Panc1 (cell line): ENCODE results near the gene JOSD2. TPM values are rescaled to one million over a fixed set of nuclear protein-coding genes. Genes with fewer than 3 reads are reported as not detected.

Source experiments
- ATAC-seq: fragments of 200-7000 bp; cut with Tn5 transposase; 2 replicates; pipeline ENCODE4 v1.9.1; 2020; ENCODE audit warnings: mild to moderate bottlenecking, moderate library complexity
- BruUV-seq: library from RNA; stranded (reverse); fragments of 400-500 nt; replicated peaks from 2 replicates; lab custom pipeline; 2021; lab: Mats Ljungman, UMichigan
- CTCF ChIA-PET: fragments of 300-600 bp; sonication (Branson Sonifier 250); formaldehyde crosslinking; loops from one replicate; lab custom pipeline; 2022; ENCODE audit warnings: antibody characterized with exemption; lab: Charles Lee
- POLR2A ChIA-PET: fragments of 300-600 bp; sonication (Branson Sonifier 250); formaldehyde crosslinking; loops from one replicate; lab custom pipeline; 2022; ENCODE audit warnings: antibody characterized with exemption; lab: Charles Lee
- DNase-seq: peaks from one replicate; pipeline ENCODE4 v3.0.0-alpha.2; 2010; ENCODE audit warnings: low read depth, low spot score
- H3K27ac ChIP-seq: 2 replicates; pipeline ENCODE4 v1.5.1; 2011; ENCODE audit warnings: mild to moderate bottlenecking, low read length, inconsistent platforms
- H3K27me3 ChIP-seq: fragments of 200-500 bp; sonication (Bioruptor generic); 2 replicates; pipeline ENCODE4 v1.6.0; 2014; ENCODE audit warnings: low read length, inconsistent platforms; ENCODE audit not compliant: control insufficient read depth, insufficient read depth
- H3K36me3 ChIP-seq: fragments of 200-500 bp; sonication (Bioruptor generic); 2 replicates; pipeline ENCODE4 v1.5.1; 2014; ENCODE audit warnings: inconsistent platforms, mild to moderate bottlenecking, low read length, moderate library complexity; ENCODE audit not compliant: control insufficient read depth, insufficient read depth
- H3K4me1 ChIP-seq: 2 replicates; pipeline ENCODE4 v1.5.1; 2011; ENCODE audit warnings: inconsistent platforms, mild to moderate bottlenecking, low read length, moderate library complexity; ENCODE audit not compliant: control insufficient read depth, insufficient read depth
- H3K4me3 ChIP-seq, 2 experiments: 2 replicates each; pipeline ENCODE4 v1.5.1; 2011 to 2012; ENCODE audit warnings: low read depth in 2 of 2, low read length in 2 of 2, mild to moderate bottlenecking in 2 of 2, inconsistent platforms in 1 of 2, moderate library complexity in 1 of 2
- H3K9me3 ChIP-seq: fragments of 200-500 bp; sonication (Bioruptor generic); 2 replicates; pipeline ENCODE4 v1.5.1; 2014; ENCODE audit warnings: low read depth, mild to moderate bottlenecking, inconsistent platforms, low read length, moderate library complexity; ENCODE audit not compliant: control insufficient read depth, insufficient read depth
- POLR2AphosphoS5 ChIP-seq: IDR thresholded peaks from 2 replicates; pipeline ENCODE4 v1.6.1; 2012; ENCODE audit warnings: mild to moderate bottlenecking, low read depth, low read length, moderate library complexity
- SIN3A ChIP-seq: IDR thresholded peaks from 2 replicates; pipeline ENCODE4 v1.6.1; 2012; ENCODE audit warnings: low read depth, mild to moderate bottlenecking, low read length, moderate library complexity, borderline replicate concordance; ENCODE audit not compliant: insufficient read depth
- TCF7L2 ChIP-seq: IDR thresholded peaks from 2 replicates; pipeline ENCODE4 v1.6.1; 2011; ENCODE audit warnings: mild to moderate bottlenecking, low read depth, low read length, inconsistent platforms
- in situ Hi-C: cut with HindIII; loops from 2 replicates; pipeline ENCODE4 v1.10.0; 2016; ENCODE audit warnings: low sequenced_read_pairs, low pct_unique_long_range_greater_than_20kb
- intact Hi-C: fragments of 100-400 bp; cut with micrococcal nuclease; formaldehyde crosslinking; loops from one replicate; pipeline ENCODE4 v1.10.0; 2022; ENCODE audit not compliant: unreplicated experiment
- total RNA-seq: library from RNA; stranded (reverse); gene quantifications from one replicate; pipeline ENCODE4 v1.2.1, GENCODE V29; 2021; ENCODE audit not compliant: unreplicated experiment
- TF ChIP-seq, protein P1 (sequence below), 2 experiments: IDR thresholded peaks; 2 replicates each; pipeline ENCODE4 v1.6.1; 2011 to 2012; ENCODE audit warnings: low read depth in 2 of 2, control low read depth in 1 of 2, low read length in 1 of 2, mild to moderate bottlenecking in 1 of 2, moderate library complexity in 1 of 2; ENCODE audit not compliant: insufficient read depth in 1 of 2
- TF ChIP-seq, protein P2 (sequence below): fragments of 450-650 bp; IDR thresholded peaks from 2 replicates; pipeline ENCODE4 v1.5.1; 2017; ENCODE audit warnings: mild to moderate bottlenecking

Gene JOSD2
- total RNA-seq, 1 experiment from 2014 or later: 51.8 TPM

DNA sequence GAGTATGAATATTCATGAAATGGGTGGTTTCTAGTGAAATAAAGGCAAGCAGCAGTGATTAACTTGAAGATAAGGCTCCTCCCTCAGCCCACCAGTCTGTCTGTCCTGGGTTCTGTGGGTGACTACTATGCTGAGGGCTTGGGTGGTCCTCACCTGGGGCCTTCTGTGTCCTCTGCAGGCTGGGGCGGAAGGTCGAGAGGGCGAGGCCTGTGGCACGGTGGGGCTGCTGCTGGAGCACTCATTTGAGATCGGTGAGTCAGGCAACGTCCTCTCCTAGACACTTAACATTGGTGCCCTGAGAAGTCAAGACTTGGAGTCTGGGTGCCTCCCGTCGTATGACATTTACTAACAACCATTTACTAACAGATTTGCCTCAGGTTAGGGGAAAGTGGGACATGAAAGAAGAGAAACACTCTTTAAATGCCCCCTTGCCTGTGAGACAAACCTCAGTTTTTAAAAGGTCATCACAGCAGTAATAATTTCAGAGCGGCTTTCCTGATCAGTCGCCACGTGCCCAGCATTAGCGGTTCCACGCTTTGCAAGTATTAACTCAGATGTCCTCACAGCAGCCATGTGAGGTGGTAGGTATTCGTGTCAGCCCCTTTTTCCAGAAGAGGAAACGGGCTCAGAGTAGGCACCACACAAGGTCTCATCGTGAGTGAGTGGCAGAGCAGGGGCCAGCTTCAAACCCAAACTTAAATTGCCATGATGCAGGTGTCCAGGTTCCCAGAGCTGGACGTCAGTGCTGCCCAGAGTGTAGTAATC is 33.1 kb downstream of the JOSD2 start:
- no peaks in the 10 kb centered on the region for H3K4me1 ChIP-seq
- peak overlapping the region in 1 of 2 experiments; percentile 81; a peak in 1 of 4 replicates for H3K4me3 ChIP-seq
- ATAC-seq (no peak), DNase-seq (no peak)
- no peaks in the 10 kb centered on the region for H3K36me3 ChIP-seq
- POLR2A ChIA-PET: no interaction called here
- BruUV-seq: no TSS peak
- TF ChIP-seq, protein P1, sequence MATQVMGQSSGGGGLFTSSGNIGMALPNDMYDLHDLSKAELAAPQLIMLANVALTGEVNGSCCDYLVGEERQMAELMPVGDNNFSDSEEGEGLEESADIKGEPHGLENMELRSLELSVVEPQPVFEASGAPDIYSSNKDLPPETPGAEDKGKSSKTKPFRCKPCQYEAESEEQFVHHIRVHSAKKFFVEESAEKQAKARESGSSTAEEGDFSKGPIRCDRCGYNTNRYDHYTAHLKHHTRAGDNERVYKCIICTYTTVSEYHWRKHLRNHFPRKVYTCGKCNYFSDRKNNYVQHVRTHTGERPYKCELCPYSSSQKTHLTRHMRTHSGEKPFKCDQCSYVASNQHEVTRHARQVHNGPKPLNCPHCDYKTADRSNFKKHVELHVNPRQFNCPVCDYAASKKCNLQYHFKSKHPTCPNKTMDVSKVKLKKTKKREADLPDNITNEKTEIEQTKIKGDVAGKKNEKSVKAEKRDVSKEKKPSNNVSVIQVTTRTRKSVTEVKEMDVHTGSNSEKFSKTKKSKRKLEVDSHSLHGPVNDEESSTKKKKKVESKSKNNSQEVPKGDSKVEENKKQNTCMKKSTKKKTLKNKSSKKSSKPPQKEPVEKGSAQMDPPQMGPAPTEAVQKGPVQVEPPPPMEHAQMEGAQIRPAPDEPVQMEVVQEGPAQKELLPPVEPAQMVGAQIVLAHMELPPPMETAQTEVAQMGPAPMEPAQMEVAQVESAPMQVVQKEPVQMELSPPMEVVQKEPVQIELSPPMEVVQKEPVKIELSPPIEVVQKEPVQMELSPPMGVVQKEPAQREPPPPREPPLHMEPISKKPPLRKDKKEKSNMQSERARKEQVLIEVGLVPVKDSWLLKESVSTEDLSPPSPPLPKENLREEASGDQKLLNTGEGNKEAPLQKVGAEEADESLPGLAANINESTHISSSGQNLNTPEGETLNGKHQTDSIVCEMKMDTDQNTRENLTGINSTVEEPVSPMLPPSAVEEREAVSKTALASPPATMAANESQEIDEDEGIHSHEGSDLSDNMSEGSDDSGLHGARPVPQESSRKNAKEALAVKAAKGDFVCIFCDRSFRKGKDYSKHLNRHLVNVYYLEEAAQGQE (IDR thresholded peaks at IDR 0.05; ENCODE audit: insufficient read depth in 1 of 2, low read depth in 2 of 2, low read length in 1 of 2): no peak
- TF ChIP-seq SIN3A (no peak), POLR2AphosphoS5 (no peak), TCF7L2 (no peak)
- TF ChIP-seq, protein P2, sequence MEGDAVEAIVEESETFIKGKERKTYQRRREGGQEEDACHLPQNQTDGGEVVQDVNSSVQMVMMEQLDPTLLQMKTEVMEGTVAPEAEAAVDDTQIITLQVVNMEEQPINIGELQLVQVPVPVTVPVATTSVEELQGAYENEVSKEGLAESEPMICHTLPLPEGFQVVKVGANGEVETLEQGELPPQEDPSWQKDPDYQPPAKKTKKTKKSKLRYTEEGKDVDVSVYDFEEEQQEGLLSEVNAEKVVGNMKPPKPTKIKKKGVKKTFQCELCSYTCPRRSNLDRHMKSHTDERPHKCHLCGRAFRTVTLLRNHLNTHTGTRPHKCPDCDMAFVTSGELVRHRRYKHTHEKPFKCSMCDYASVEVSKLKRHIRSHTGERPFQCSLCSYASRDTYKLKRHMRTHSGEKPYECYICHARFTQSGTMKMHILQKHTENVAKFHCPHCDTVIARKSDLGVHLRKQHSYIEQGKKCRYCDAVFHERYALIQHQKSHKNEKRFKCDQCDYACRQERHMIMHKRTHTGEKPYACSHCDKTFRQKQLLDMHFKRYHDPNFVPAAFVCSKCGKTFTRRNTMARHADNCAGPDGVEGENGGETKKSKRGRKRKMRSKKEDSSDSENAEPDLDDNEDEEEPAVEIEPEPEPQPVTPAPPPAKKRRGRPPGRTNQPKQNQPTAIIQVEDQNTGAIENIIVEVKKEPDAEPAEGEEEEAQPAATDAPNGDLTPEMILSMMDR: no peak
- in situ Hi-C loops: no loop called here
- H3K27me3 ChIP-seq: no peaks in the 10 kb centered on the region
- CTCF ChIA-PET: no interaction called here
- no peak overlapping the region for H3K27ac ChIP-seq
- intact Hi-C loops: no loop called here
- H3K9me3 ChIP-seq: no peaks in the 10 kb centered on the region

DNA sequence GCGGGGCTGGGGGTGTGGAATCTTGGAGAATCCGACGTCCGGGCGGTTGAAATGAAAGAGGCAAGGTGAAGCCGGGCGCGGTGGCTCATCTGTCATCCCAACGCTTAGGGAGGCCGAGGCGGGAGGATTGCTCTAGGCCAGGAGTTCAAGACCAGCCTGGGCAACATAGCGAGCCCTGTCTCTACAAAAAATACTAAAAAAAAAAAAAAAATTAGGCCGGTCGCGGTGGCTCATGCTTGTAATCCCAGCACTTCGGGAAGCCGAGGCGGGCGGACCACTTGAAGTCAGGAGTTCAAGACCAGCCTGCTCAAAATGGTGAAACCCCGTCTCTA is 34.1 kb downstream of the JOSD2 start:
- ChIA-PET POLR2A (no interaction called here), CTCF (no interaction called here)
- H3K9me3 ChIP-seq: no peaks in the 10 kb centered on the region
- H3K27me3 ChIP-seq: no peaks in the 10 kb centered on the region
- DNase-seq: no peak
- in situ Hi-C loops: no loop called here
- TF ChIP-seq TCF7L2 (no peak), POLR2AphosphoS5 (no peak), SIN3A (no peak)
- TF ChIP-seq, protein P2: no peak
- TF ChIP-seq, protein P1 (IDR thresholded peaks at IDR 0.05; ENCODE audit: insufficient read depth in 1 of 2, low read depth in 2 of 2, low read length in 1 of 2): no peak
- H3K36me3 ChIP-seq: no peaks in the 10 kb centered on the region
- no peaks in the 10 kb centered on the region for H3K4me1 ChIP-seq
- intact Hi-C loops: no loop called here
- H3K4me3 ChIP-seq: peak overlapping the region; percentile 81 to 89
- TSS peak; percentile 92 for BruUV-seq
- ATAC-seq: no peak
- no peak overlapping the region; the same call in 1 of the 2 replicates for H3K27ac ChIP-seq
